ENCODE data around the gene IMMP1L. TPM values are rescaled to one million over a fixed set of nuclear protein-coding genes. Genes with fewer than 3 reads are reported as not detected.

IMMP1L gene
- total RNA-seq, 3 donors from 2014 or later, result 23.9 to 66.3 (median 27.2) TPM

DNA sequence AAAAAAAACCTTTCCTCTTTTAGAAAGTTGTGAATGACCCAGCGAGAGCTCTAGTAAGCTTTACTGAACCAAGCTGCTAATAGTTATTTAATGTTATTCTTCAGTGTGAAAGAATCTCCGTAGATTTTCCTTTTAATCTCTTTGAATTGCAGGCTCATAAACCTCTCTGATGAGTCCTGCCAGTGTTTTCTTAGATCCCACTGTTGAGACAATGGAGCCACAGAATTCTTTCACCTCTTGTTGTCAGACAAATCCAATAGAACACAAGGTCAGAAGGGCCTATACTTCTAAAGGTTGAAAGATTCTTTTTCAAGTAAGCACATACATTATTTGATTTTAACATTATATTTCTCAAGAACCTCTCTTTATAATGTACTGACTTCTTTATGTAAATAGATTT is 87.6 kb downstream of the IMMP1L start:
- H3K27me3 ChIP-seq, result no peaks in the 10 kb centered on the region
- TF ChIP-seq POLR2A (IDR thresholded peaks at IDR 0.05) (no peak), POLR2AphosphoS5 (IDR thresholded peaks at IDR 0.05) (no peak)
- TF ChIP-seq, protein P1, sequence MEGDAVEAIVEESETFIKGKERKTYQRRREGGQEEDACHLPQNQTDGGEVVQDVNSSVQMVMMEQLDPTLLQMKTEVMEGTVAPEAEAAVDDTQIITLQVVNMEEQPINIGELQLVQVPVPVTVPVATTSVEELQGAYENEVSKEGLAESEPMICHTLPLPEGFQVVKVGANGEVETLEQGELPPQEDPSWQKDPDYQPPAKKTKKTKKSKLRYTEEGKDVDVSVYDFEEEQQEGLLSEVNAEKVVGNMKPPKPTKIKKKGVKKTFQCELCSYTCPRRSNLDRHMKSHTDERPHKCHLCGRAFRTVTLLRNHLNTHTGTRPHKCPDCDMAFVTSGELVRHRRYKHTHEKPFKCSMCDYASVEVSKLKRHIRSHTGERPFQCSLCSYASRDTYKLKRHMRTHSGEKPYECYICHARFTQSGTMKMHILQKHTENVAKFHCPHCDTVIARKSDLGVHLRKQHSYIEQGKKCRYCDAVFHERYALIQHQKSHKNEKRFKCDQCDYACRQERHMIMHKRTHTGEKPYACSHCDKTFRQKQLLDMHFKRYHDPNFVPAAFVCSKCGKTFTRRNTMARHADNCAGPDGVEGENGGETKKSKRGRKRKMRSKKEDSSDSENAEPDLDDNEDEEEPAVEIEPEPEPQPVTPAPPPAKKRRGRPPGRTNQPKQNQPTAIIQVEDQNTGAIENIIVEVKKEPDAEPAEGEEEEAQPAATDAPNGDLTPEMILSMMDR (IDR thresholded peaks at IDR 0.05), result no peak
- H3K36me3 ChIP-seq, result no peaks in the 10 kb centered on the region
- no peak for DNase-seq (ENCODE audit: low spot score in 2 of 2)
- no peaks in the 10 kb centered on the region for H3K4me1 ChIP-seq
- no peak overlapping the region for H3K27ac ChIP-seq
- no peak overlapping the region for H3K4me3 ChIP-seq
- no peaks in the 10 kb centered on the region for H3K9me3 ChIP-seq
- intact Hi-C loops (cut with DNase I; ENCODE audit: low total_unique reads), result no loop called here

DNA sequence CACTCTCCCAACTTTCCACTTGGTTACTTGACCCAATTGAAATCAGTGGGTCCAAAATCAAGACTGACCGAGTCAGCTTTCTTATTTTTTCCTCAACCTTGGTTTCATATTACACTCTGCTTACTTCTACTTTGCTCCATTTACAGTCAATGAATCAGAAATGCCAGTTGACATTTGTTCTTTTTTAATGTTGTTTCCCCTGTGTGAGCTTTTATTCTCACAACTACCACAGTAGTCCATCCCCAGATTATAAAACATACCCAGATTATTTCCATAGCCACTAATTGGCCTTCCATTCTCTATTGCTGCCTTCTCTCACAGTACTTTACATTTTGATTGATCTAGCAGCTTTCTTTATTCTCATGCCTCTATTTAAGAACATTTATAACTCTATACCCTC is 89.8 kb downstream of the IMMP1L start:
- no peaks in the 10 kb centered on the region for H3K27me3 ChIP-seq
- H3K36me3 ChIP-seq, result no peaks in the 10 kb centered on the region
- H3K27ac ChIP-seq, result no peak overlapping the region
- H3K4me3 ChIP-seq, result no peak overlapping the region
- H3K4me1 ChIP-seq, result no peaks in the 10 kb centered on the region
- DNase-seq (ENCODE audit: low spot score in 2 of 2), result no peak
- TF ChIP-seq POLR2AphosphoS5 (IDR thresholded peaks at IDR 0.05) (no peak), POLR2A (IDR thresholded peaks at IDR 0.05) (no peak)
- TF ChIP-seq, protein P1 (IDR thresholded peaks at IDR 0.05), result no peak
- intact Hi-C loops (cut with DNase I; ENCODE audit: low total_unique reads), result no loop called here
- H3K9me3 ChIP-seq, result no peaks in the 10 kb centered on the region

DNA sequence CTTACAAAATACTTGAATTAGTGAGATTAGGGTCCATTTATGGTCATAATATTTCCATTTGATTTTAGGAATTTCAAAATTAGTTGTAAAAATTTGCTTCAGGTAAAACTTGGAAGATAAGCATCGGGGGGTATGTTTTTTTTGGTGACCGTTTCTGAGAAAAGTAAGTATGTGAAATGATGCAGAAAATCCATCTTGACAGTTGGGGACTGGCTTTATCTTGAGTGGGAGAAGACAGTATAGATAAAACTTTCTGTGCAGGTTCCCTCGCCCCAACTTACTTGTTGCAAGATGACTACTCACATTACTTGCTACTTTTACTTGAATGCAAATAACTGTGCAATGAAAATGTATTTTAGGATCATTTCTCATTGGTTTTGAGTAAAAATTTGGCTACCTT is 90.3 kb downstream of the IMMP1L start:
- Histone ChIP-seq H3K27me3 (no peaks in the 10 kb centered on the region), H3K4me1 (no peaks in the 10 kb centered on the region), H3K27ac (no peak overlapping the region), H3K9me3 (no peaks in the 10 kb centered on the region), H3K4me3 (no peak overlapping the region), H3K36me3 (no peaks in the 10 kb centered on the region)
- no peak for TF ChIP-seq POLR2AphosphoS5 (IDR thresholded peaks at IDR 0.05)
- no peak for TF ChIP-seq POLR2A (IDR thresholded peaks at IDR 0.05)
- TF ChIP-seq, protein P1 (IDR thresholded peaks at IDR 0.05), result no peak
- intact Hi-C loops (cut with DNase I; ENCODE audit: low total_unique reads), result no loop called here
- DNase-seq (ENCODE audit: low spot score in 2 of 2), result no peak

DNA sequence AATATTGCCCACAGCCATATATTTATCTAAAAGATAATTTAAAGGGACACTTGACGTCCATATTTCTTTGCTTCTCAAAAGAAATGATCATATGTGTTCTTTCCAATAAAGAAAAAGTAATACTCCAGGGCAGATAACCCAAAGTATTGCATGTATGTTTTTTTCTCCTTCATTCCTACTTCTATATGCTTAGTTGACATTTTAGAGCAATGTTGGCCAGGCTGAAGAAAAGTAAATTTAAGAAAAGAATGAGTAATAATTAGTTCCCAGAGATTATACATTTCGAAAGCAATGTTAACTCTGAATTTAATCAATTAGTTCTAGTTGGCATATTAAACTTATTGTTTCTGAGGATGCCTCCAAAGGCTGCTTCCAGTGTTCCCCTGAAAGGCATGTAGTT is 91.6 kb downstream of the IMMP1L start:
- Histone ChIP-seq H3K27me3 (no peaks in the 10 kb centered on the region), H3K36me3 (no peaks in the 10 kb centered on the region), H3K4me1 (no peaks in the 10 kb centered on the region), H3K4me3 (no peak overlapping the region), H3K9me3 (no peaks in the 10 kb centered on the region), H3K27ac (no peak overlapping the region)
- intact Hi-C loops (cut with DNase I; ENCODE audit: low total_unique reads), result no loop called here
- TF ChIP-seq, protein P1 (IDR thresholded peaks at IDR 0.05), result no peak
- no peak for TF ChIP-seq POLR2AphosphoS5 (IDR thresholded peaks at IDR 0.05)
- no peak for TF ChIP-seq POLR2A (IDR thresholded peaks at IDR 0.05)
- no peak for DNase-seq (ENCODE audit: low spot score in 2 of 2)

DNA sequence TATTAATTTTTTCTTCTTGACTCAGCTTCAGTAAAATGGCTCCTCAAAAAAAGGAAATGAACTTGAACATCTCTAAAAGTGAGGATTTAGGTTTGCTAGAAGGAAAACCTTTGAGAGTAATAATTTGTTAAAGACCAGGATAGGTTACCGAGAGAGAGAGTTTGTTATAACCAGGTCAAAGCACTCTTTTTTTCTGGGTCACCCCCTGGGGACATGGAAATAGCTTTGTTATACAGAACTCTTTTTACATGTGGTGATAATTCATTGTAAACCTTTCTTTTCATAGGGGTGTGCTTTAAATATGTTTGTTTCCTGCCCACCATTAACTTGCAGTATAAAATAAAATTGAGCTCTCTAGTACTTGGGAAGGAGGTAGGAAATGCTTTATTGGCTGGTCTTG is 92.1 kb downstream of the IMMP1L start:
- H3K4me3 ChIP-seq, result no peak overlapping the region
- H3K9me3 ChIP-seq, result no peaks in the 10 kb centered on the region
- DNase-seq (ENCODE audit: low spot score in 2 of 2), result no peak
- H3K27me3 ChIP-seq, result no peaks in the 10 kb centered on the region
- intact Hi-C loops (cut with DNase I; ENCODE audit: low total_unique reads), result no loop called here
- H3K36me3 ChIP-seq, result no peaks in the 10 kb centered on the region
- H3K4me1 ChIP-seq, result no peaks in the 10 kb centered on the region
- TF ChIP-seq, protein P1 (IDR thresholded peaks at IDR 0.05), result no peak
- no peak for TF ChIP-seq POLR2AphosphoS5 (IDR thresholded peaks at IDR 0.05)
- TF ChIP-seq POLR2A (IDR thresholded peaks at IDR 0.05), result no peak
- H3K27ac ChIP-seq, result no peak overlapping the region

Measured in breast epithelium (tissue), 4 donors.